Endothelial cell (in vitro differentiated cells): ENCODE measurements around the gene STK11. TPM values are rescaled to one million over a fixed set of nuclear protein-coding genes. Genes with fewer than 3 reads are reported as not detected.
A peak's percentile ranks its signal among the peaks of the same experiment; 100 is the strongest.

Experiments used
- DNase-seq: peaks from one replicate; pipeline ENCODE4 v3.0.0; 2021; ENCODE audit warnings: low spot score
- H3K27ac Mint-ChIP-seq: one replicate; pipeline ENCODE4 v1.8.0; 2021; ENCODE audit warnings: mixed read lengths, inconsistent platforms; ENCODE audit not compliant: unreplicated experiment
- H3K27me3 Mint-ChIP-seq: one replicate; pipeline ENCODE4 v1.8.0; 2021; ENCODE audit warnings: mild to moderate bottlenecking, moderate library complexity, mixed read lengths, inconsistent platforms; ENCODE audit not compliant: unreplicated experiment
- H3K36me3 Mint-ChIP-seq: one replicate; pipeline ENCODE4 v1.8.0; 2021; ENCODE audit warnings: mild to moderate bottlenecking, low read depth, mixed read lengths, inconsistent platforms; ENCODE audit not compliant: unreplicated experiment
- H3K4me1 Mint-ChIP-seq: one replicate; pipeline ENCODE4 v1.8.0; 2021; ENCODE audit warnings: mild to moderate bottlenecking, mixed read lengths, inconsistent platforms; ENCODE audit not compliant: unreplicated experiment
- H3K4me3 Mint-ChIP-seq: one replicate; pipeline ENCODE4 v1.8.0; 2021; ENCODE audit warnings: mild to moderate bottlenecking, mixed read lengths, inconsistent platforms; ENCODE audit not compliant: unreplicated experiment
- H3K9me3 Mint-ChIP-seq: one replicate; pipeline ENCODE4 v1.8.0; 2021; ENCODE audit warnings: mixed read lengths, inconsistent platforms; ENCODE audit not compliant: unreplicated experiment
- CTCF ChIP-seq: fragments of 200-600 bp; sonication (generic); IDR thresholded peaks from one replicate; pipeline ENCODE4 v1.5.0; 2021; ENCODE audit warnings: antibody characterized with exemption; ENCODE audit not compliant: unreplicated experiment
- total RNA-seq: library from RNA; stranded (reverse); fragmentation: NEBNext Ultra II Directional; extraction: Animal tissue kit (Norgen Biotek cat#: 25700); gene quantifications from one replicate; pipeline ENCODE4 v1.2.1, GENCODE V29; 2021; ENCODE audit not compliant: unreplicated experiment

The STK11 gene
- total RNA-seq, 1 donor from 2014 or later: 63.9 TPM

- TF ChIP-seq CTCF: no peak
- peaks cover 23% of the 10 kb centered on the region for H3K27me3 Mint-ChIP-seq
- no peak for DNase-seq
- H3K4me3 Mint-ChIP-seq: peak overlapping the region; percentile 83
- peaks cover 23% of the 10 kb centered on the region for H3K36me3 Mint-ChIP-seq
- H3K4me1 Mint-ChIP-seq: peaks cover 35% of the 10 kb centered on the region
- no peaks in the 10 kb centered on the region for H3K9me3 Mint-ChIP-seq
- H3K27ac Mint-ChIP-seq: peak overlapping the region; percentile 76
Measured at GRCh38 chr19:1268226-1269064, 62.9 kb downstream of the STK11 start.

GRCh38 chr19:1269065-1269477 is 63.5 kb downstream of the STK11 start, which contains the start of gene CIRBP:
TSS of gene CIRBP (plus strand) at chr19:1269332. CDS start at chr19:1270934, 1,602 bp downstream.
- Mint-ChIP-seq H3K9me3 (no peaks in the 10 kb centered on the region), H3K27me3 (peaks cover 24% of the 10 kb centered on the region), H3K4me1 (peaks cover 41% of the 10 kb centered on the region), H3K27ac (peak within 1 kb of the TSS; percentile 91), H3K36me3 (peaks cover 30% of the 10 kb centered on the region), H3K4me3 (peak within 1 kb of the TSS; percentile 94)
- peak; percentile 29 for TF ChIP-seq CTCF
- peak; percentile 99 for DNase-seq

- Mint-ChIP-seq H3K27me3 (peaks cover 24% of the 10 kb centered on the region), H3K4me3 (peak overlapping the region; percentile 94), H3K4me1 (peaks cover 42% of the 10 kb centered on the region), H3K9me3 (no peaks in the 10 kb centered on the region), H3K36me3 (peaks cover 30% of the 10 kb centered on the region), H3K27ac (peak overlapping the region; percentile 91)
- DNase-seq: peak; percentile 89
- TF ChIP-seq CTCF: no peak
Measured at GRCh38 chr19:1269478-1270212, 64.1 kb downstream of the STK11 start.

- TF ChIP-seq CTCF: no peak
- peak overlapping the region; percentile 91 for H3K27ac Mint-ChIP-seq
- peaks cover 30% of the 10 kb centered on the region for H3K36me3 Mint-ChIP-seq
- H3K9me3 Mint-ChIP-seq: no peaks in the 10 kb centered on the region
- peaks cover 39% of the 10 kb centered on the region for H3K4me1 Mint-ChIP-seq
- H3K4me3 Mint-ChIP-seq: peak overlapping the region; percentile 94
- DNase-seq: no peak
- H3K27me3 Mint-ChIP-seq: peaks cover 24% of the 10 kb centered on the region
Measured at GRCh38 chr19:1270213-1270853, 64.8 kb downstream of the STK11 start.
